Kidney epithelial cell (primary cell): Measurements from ENCODE around the gene CFAP46. TPM values are rescaled to one million over a fixed set of nuclear protein-coding genes. Genes with fewer than 3 reads are reported as not detected.
"Not testable (repeated sequence)": the region's sequence is repeated elsewhere in the genome, so short reads cannot be mapped to it uniquely, and the experiment has no call there.

ENCODE experiments used
- DNase-seq: peaks from one replicate; pipeline ENCODE4 v3.0.0-alpha.2; 2010; ENCODE audit warnings: low read depth
- H3K27me3 ChIP-seq: 2 replicates; pipeline ENCODE4 v1.6.0; 2011; ENCODE audit warnings: low read length; ENCODE audit not compliant: control insufficient read depth, insufficient read depth
- H3K36me3 ChIP-seq: 2 replicates; pipeline ENCODE4 v1.5.1; 2011; ENCODE audit warnings: low read length; ENCODE audit not compliant: control insufficient read depth, insufficient read depth
- H3K4me3 ChIP-seq: 2 replicates; pipeline ENCODE4 v1.5.1; 2011; ENCODE audit warnings: low read depth, mild to moderate bottlenecking, control low read depth, low read length
- CTCF ChIP-seq: IDR thresholded peaks from 2 replicates; pipeline ENCODE4 v1.5.1; 2011; ENCODE audit warnings: mild to moderate bottlenecking, moderate library complexity, low read length, control low read depth, inconsistent platforms; ENCODE audit not compliant: insufficient read depth, poor library complexity, severe bottlenecking
- total RNA-seq: library from RNA; depleted of rRNA; stranded (reverse); fragments of >200 nt; gene quantifications from 2 replicates; pipeline ENCODE4 v1.2.3, GENCODE V29; 2015

CFAP46 gene
- total RNA-seq, 1 donor from 2014 or later, result 5.1 TPM

- peaks cover 44% of the 10 kb centered on the region for H3K27me3 ChIP-seq
- DNase-seq, result no peak
- H3K4me3 ChIP-seq, result no peak overlapping the region
- TF ChIP-seq CTCF, result no peak
- no peaks in the 10 kb centered on the region for H3K36me3 ChIP-seq
Measured at GRCh38 chr10:132957131-132957530, 14.8 kb upstream of the CFAP46 start.

- H3K36me3 ChIP-seq, H3K4me3 ChIP-seq, DNase-seq: not testable (repeated sequence)
- H3K27me3 ChIP-seq, result peaks cover 50% of the 10 kb centered on the region
Measured at GRCh38 chr10:132956259-132956658, 13.9 kb upstream of the CFAP46 start.

GRCh38 chr10:132955479-132955878, 13.1 kb upstream of the CFAP46 start:
- H3K27me3 ChIP-seq, result peaks cover 50% of the 10 kb centered on the region
- TF ChIP-seq CTCF, result no peak
- no peaks in the 10 kb centered on the region for H3K36me3 ChIP-seq
- H3K4me3 ChIP-seq, result no peak overlapping the region
- no peak for DNase-seq

- Histone ChIP-seq H3K27me3 (peaks cover 36% of the 10 kb centered on the region), H3K4me3 (no peak overlapping the region), H3K36me3 (no peaks in the 10 kb centered on the region)
- DNase-seq, result no peak
- TF ChIP-seq CTCF, result no peak
Measured at GRCh38 chr10:132953428-132953827, 11.1 kb upstream of the CFAP46 start.

- H3K4me3 ChIP-seq, result no peak overlapping the region
- no peak for TF ChIP-seq CTCF
- no peak for DNase-seq
- peaks cover 26% of the 10 kb centered on the region for H3K27me3 ChIP-seq
- no peaks in the 10 kb centered on the region for H3K36me3 ChIP-seq
Measured at GRCh38 chr10:132951926-132952325, 9.6 kb upstream of the CFAP46 start.

- Histone ChIP-seq H3K36me3 (no peaks in the 10 kb centered on the region), H3K27me3 (peaks cover 25% of the 10 kb centered on the region), H3K4me3 (no peak overlapping the region)
- no peak for TF ChIP-seq CTCF
- DNase-seq, result no peak
Measured at GRCh38 chr10:132948351-132948750, 6.0 kb upstream of the CFAP46 start.
